Stimulated activated CD4-positive, alpha-beta T cell treated with anti-CD3 and anti-CD28 coated beads, Interleukin-2, amount 100 ng/mL, for 4 hours (primary cell): ENCODE measurements around the gene GTSE1.

Source experiments
- DNase-seq: peaks from one replicate; pipeline ENCODE4 v3.0.0-alpha.2; 2020; ENCODE audit warnings: low read depth

The GTSE1 gene

GRCh38 chr22:46353483-46354105 lies 56.9 kb downstream of the GTSE1 start:
- no peak for DNase-seq

GRCh38 chr22:46354176-46354992 lies 57.7 kb downstream of the GTSE1 start:
- DNase-seq: no peak

- no peak for DNase-seq
These were observed 58.3 kb downstream of the GTSE1 start for GRCh38 chr22:46354993-46355305.

- peak; percentile 32 for DNase-seq
These were observed 58.8 kb downstream of the GTSE1 start for GRCh38 chr22:46355369-46355995.

- DNase-seq: no peak
These were observed 59.4 kb downstream of the GTSE1 start for GRCh38 chr22:46355996-46356471.

GRCh38 chr22:46356496-46357480 lies 60.1 kb downstream of the GTSE1 start:
- DNase-seq: no peak

DNA sequence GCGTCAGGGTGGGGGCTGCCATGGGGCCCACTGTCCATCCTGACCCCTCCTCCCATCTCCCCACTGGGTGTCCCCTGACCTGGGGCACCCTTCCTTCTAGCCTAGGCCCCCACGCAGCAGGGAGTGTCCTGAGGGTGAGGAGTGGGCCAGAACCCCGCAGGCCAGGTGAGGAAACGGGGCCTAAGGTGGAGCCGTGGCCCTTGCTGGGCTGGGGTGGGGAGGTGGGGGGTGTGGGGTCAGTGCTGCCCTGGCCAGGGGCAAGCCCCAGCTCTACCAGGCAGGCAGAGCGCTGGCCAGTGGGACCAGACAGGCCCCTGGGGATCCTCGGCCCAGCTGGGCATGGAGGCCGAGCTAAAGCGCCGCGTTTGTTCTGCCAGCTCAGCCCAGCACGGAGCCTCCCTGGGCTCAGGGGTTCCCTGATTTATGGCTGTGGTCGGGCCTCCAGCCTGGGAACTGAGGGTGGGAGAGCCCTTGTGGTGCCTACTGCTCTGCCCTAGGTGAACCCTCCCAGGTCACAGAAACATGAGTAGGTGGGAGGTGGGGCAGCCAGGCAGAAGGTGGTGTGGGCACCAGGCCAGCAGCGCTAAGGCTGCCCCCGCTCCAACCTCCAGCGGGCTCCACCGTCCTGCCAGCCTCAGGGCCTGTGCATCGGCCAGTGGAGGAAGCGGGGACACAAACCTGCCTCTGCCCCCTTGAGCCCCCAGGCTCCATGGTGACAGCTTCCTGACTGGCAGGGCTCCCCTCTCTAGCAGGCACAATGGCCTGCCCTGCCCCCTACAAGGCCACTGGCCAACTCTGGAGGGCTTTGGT lies 61.2 kb downstream of the GTSE1 start:
- no peak for DNase-seq

DNA sequence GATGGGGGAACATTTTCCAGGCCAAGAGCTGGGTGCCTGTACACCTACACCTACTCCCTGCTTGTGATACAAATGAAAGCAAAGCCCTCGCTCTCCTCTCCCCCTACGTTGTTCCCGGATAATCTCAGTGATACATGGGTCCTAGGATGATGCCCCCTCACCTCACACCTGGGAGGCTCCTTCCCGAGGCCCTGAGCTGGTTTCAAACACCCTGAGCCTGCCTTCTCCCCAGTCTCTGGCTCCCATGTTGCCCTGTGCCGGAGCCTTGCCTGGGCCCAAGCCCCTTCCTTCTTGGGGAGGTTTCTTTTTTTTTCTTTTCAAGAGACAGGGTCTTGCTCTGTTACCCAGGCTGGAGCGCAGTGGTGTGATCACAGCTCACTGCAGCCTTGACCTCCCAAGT lies 62.1 kb downstream of the GTSE1 start:
- DNase-seq: no peak

GRCh38 chr22:46359362-46359761 lies 62.7 kb downstream of the GTSE1 start:
- DNase-seq: no peak

DNA sequence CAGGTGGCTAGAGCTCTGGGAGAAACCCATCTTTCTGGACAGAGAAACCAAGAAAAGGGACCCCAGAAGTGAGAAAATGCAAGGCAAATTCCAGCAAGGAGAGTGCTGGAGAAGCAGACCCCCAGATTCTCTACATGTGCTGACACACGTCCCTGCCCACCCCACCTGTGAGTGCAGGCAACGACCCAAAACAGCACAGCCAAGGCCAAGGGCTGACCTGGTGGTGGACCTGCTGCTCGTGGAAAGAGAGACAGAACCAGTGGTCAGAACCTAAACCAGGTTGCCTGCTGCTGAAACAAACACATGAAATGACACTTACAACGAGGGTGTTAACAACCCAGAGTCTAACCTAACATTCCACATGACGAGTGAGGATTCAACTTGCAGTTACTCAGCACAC lies 63.4 kb downstream of the GTSE1 start:
- DNase-seq: no peak

DNA sequence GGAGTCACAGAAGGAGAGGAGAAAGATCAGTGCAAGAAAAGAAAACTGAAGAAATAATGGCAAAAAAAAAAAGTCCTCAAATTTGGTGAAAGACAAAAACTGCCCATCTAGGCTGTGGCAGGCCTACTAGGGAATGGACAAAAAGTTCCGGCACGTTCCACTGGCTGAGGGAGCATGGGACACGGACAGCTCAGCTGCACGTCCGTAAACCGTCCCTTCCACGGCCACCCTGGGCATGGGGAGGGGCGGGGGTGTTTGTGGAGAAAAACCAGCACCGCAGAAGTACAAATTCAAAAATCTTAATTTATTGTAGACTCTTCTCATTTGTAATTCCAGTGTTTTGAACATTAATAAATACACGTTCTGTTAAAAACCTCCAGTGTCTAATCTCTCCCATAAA lies 64.2 kb downstream of the GTSE1 start:
- DNase-seq: no peak

DNA sequence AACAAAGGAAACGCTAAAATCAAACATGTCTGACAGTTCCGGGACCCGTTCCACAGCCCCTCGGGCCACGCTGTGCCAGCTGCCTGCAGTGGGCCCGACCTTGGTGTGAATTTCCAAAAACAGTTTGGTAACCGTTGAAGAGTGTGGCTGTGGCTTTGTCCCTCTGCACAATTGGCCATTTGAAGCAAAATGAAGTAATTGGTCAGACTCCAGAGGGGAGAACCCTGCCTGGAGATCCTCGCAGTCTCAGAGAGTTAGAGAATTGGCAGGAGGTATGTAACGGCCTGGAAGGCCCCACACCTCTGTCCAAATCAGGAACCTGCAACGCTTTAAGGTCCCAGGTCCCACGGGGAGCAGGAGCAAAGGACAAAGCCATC lies 65.1 kb downstream of the GTSE1 start:
- DNase-seq: no peak

GRCh38 chr22:46362203-46362933 lies 65.7 kb downstream of the GTSE1 start:
- no peak for DNase-seq

DNA sequence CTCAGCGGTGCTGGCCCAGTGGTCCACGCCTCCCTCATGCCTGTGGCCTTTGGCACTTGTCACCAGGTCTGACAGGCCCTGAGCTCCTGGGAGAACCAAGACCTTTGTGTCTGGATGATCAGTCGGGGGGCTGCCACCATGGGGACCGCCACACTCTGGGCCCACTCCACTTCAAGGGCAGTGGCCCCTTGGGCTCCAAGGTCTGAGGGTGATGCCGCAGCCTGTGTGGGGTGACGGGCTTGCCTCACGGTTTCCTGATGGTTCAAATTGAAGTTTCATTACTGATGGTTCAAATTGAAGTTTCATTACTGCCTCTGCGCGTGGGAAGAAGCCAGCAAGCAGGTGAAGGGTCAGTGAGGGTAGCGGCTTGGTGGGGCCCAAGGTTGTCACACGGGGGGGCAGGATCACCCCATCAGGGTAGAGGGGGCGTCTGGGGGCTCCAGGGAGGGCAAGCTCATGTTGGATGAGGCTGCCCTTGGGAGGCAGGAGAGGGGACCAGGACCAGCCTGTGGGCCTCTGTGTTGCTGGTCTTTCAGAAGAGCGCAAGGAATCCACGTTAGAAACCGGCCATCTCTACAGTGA lies 66.4 kb downstream of the GTSE1 start:
- DNase-seq: no peak

DNA sequence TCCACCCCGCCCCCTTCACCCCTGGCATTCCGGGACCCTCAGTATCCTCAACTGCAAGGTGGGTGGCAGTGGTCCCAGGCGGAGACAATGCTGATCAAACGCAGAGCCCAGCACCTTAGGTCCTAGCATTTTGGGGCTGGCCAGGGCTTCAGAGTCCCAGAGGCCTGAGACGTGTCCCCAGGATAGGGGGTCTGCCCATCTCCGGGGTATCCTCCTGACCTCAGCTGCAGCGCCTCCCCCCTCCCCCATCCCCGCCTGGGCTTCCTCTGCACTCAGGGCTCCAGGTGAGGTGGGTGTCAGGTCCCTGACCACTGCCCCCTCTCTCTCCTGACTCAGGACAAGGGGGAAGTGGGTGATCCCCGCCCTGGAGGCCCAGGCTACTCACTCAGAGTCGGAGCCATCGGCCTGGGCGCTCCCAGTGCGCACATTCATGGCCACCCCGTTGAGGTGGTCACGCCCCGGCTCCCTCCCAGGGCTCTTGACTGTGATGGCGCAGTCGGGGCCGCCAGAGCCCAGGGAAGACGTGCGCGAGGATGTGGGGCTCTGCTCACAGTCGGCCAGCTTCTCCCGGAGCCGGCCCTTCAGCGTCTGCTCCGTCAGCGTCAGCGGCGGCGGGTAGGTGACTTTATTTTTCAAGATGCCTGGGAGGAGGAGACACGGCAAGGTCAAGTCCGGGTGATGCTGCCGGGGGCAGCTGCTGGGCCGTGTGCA lies 67.1 kb downstream of the GTSE1 start:
- DNase-seq: no peak

DNA sequence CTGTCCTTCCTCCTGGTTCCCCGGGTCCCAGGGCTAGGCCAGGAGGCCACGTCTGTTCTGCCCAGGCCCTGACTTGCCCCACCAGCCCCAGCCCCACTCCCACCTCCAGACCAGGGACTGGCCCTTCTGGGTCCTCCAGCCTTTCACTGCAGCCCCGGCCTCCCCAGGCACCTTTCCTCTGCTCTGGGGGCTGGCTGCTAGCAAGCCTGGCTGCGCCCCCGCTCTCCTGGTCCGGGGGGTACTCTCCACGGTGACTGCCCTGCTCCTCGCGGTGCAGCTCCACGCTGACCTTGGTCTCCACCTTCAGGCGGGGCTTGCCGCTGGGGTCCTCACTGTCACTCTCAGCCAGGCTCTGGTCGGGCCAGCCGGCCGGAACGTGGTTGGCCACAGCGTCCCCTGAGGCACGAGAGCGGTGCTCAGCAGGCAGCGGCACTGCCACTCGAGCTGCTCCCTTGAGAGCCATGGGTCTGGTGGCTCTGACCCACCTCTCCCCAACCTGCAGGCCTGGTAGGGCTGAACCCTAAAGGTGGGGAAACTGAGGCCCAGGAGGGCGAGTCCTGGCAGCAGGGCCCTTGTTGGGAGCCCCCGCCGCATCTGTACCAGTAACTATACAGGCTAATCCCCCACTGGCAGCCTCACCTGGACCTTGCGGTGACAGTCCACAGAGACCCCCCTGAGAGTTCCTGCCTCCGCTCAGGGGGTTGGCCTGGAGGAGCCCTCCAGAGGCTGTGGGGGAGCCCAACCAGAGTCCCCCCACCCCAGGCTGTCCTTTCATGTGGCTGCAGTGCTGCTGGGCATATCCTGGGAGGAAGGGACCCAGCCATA lies 67.9 kb downstream of the GTSE1 start:
- no peak for DNase-seq

GRCh38 chr22:46365166-46365624 lies 68.5 kb downstream of the GTSE1 start:
- no peak for DNase-seq

GRCh38 chr22:46366327-46366731 lies 69.7 kb downstream of the GTSE1 start:
- no peak for DNase-seq
